Lung (tissue), 12 donors: ENCODE results near the gene GALT. TPM values are rescaled to one million over a fixed set of nuclear protein-coding genes. Genes with fewer than 3 reads are reported as not detected.
A peak's percentile ranks its signal among the peaks of the same experiment; 100 is the strongest.

Experiments used
- ATAC-seq: fragments of 200-7000 bp; cut with Tn5 transposase; one replicate; pipeline ENCODE4 v1.9.1; 2020; ENCODE audit warnings: moderate number of reproducible peaks; ENCODE audit not compliant: insufficient read depth, low FRiP score
- DNase-seq, 3 donors: peaks; one replicate each; pipeline ENCODE4 v3.0.0-alpha.2; 2013 to 2017
- H3K27ac ChIP-seq, 2 donors: one replicate each; pipeline ENCODE4 v1.5.1; 2013; ENCODE audit warnings: mild to moderate bottlenecking in 2 of 2, moderate library complexity in 2 of 2, control low read depth in 1 of 2, inconsistent platforms in 1 of 2, low read depth in 1 of 2, low read length in 1 of 2
- H3K27me3 ChIP-seq, 3 donors: one replicate each; pipeline ENCODE4 v1.5.1; 2013; ENCODE audit warnings: low read length in 2 of 3; ENCODE audit not compliant: control insufficient read depth in 3 of 3, insufficient read depth in 3 of 3
- H3K36me3 ChIP-seq, 4 donors: one replicate each; pipeline ENCODE4 v1.5.1; 2013; ENCODE audit warnings: low read length in 4 of 4, mild to moderate bottlenecking in 1 of 4, moderate library complexity in 1 of 4; ENCODE audit not compliant: control insufficient read depth in 4 of 4, insufficient read depth in 4 of 4
- H3K4me1 ChIP-seq, 5 donors: one replicate each; pipeline ENCODE4 v1.5.1; 2013; ENCODE audit warnings: low read length in 5 of 5, mild to moderate bottlenecking in 2 of 5, moderate library complexity in 1 of 5; ENCODE audit not compliant: control insufficient read depth in 5 of 5, insufficient read depth in 5 of 5
- H3K4me3 ChIP-seq: one replicate; pipeline ENCODE4 v1.5.1; 2013; ENCODE audit warnings: mild to moderate bottlenecking, control low read depth, moderate library complexity
- H3K9ac ChIP-seq, 2 donors: one replicate each; pipeline ENCODE4 v1.5.1; 2013; ENCODE audit warnings: low read length in 2 of 2, control low read depth in 1 of 2; ENCODE audit not compliant: insufficient read depth in 1 of 2
- H3K9me3 ChIP-seq, 4 donors: one replicate each; pipeline ENCODE4 v1.5.1; 2013; ENCODE audit warnings: low read length in 3 of 4, mild to moderate bottlenecking in 1 of 4, moderate library complexity in 1 of 4; ENCODE audit not compliant: control insufficient read depth in 4 of 4, insufficient read depth in 3 of 4
- CTCF ChIP-seq: IDR thresholded peaks from 2 replicates; pipeline ENCODE4 v1.5.1; 2012; ENCODE audit warnings: mild to moderate bottlenecking; ENCODE audit errors: control extremely low read depth, extremely low read depth
- WGBS, 2 donors: extraction: QIAGEN DNeasy Blood & Tissue Kit; methylation state at CpG; one replicate each; pipeline ENCODE4 v1.1.7; 2013; 5-methylcytosine and 5-hydroxymethylcytosine counted together
- polyA plus RNA-seq, 2 donors: library from polyadenylated mRNA; stranded (reverse); fragments of 200-250 nt; gene quantifications; one replicate each; pipeline ENCODE4 v1.2.1, GENCODE V29; 2013
- total RNA-seq, 2 donors: library from RNA; depleted of rRNA in 1 of 2; stranded (reverse); fragments of >200 nt in 1 of 2; gene quantifications; one replicate each; pipeline ENCODE4 v1.2.1, GENCODE V29; 2014 to 2021
- donor health status: control.
- donor health status: control.
- donor health status: Bipolar disorder and iron deficiency.
- donor health status: healthy.
- donor health status: DM: yes; HTN: yes; CAD: no.

GALT gene
- total and polyA plus RNA-seq, 4 donors, result 23.9 to 53.0 (median 41.4) TPM

- Histone ChIP-seq H3K4me1 (peaks cover 0 to 19% (median 7%) of the 10 kb centered on the region in 5 donors), H3K9ac (no peak overlapping the region), H3K9me3 (no peaks in the 10 kb centered on the region), H3K27me3 (peaks cover 0 to 14% (median 8%) of the 10 kb centered on the region in 3 donors), H3K27ac (no peak overlapping the region), H3K4me3 (no peak overlapping the region), H3K36me3 (peaks cover 0 to 8% (median 5%) of the 10 kb centered on the region in 4 donors)
- no peak for TF ChIP-seq CTCF
- DNase-seq, result no peak
- 89 to 96% methylated on average over 14 of the region's 14 CpGs for WGBS, 2 donors
- ATAC-seq, result no peak
Measured at GRCh38 chr9:34635556-34635955, 10.9 kb upstream of the GALT start.

DNA sequence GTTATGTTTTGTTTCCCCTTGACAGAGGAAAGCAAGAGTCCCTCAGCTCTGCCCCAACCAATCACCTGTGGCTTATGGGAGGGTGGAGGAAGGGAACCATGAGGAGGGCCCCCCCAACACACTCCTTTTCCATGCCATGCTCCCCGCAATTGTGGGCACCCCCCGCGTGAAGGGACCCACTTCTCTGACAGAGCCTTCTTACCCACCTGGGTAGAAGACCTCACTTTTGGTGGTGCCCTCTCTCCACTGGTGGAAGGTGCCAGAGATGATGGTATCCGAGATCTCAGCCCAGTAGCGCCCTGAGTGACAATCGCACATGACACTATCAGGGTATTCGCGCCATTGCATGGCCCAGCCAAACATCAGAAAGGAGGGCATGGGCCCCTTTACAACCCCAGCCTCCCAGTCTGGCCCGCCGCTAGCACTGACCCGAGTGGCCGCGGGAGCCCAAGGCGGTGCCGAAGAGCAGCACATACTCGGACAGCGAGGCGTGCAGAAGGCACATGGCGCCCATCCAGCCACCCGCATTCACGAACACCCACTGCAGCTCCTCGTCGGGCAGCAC lies 9.6 kb upstream of the GALT start:
- DNase-seq (peak in 1 of 3 donors; percentile 36), ATAC-seq (no peak)
- WGBS, 2 donors, result 8 to 17% methylated on average over 23 of the region's 23 CpGs
- peaks cover 0 to 8% (median 5%) of the 10 kb centered on the region in 4 donors for H3K36me3 ChIP-seq
- H3K9me3 ChIP-seq, result no peaks in the 10 kb centered on the region
- H3K4me3 ChIP-seq, result peak overlapping the region; percentile 71
- H3K27ac ChIP-seq, result peak overlapping the region; percentile 78 to 91
- peaks cover 0 to 5% (median 0%) of the 10 kb centered on the region in 3 donors for H3K27me3 ChIP-seq
- H3K4me1 ChIP-seq, result peaks cover 0 to 19% (median 7%) of the 10 kb centered on the region in 5 donors
- no peak for TF ChIP-seq CTCF
- peak overlapping the region in 1 of 2 donors; percentile 55 for H3K9ac ChIP-seq

GRCh38 chr9:34637356-34638137 lies 8.9 kb upstream of the GALT start, which contains the start of gene SIGMAR1:
Gene SIGMAR1 (minus strand): TSS chr9:34637787. CDS start chr9:34637697, 90 bp downstream.
- Histone ChIP-seq H3K4me1 (peaks cover 0 to 19% (median 7%) of the 10 kb centered on the region in 5 donors), H3K9ac (peak within 1 kb of the TSS; percentile 28 to 90), H3K27ac (peak within 1 kb of the TSS; percentile 78 to 91), H3K9me3 (no peaks in the 10 kb centered on the region), H3K36me3 (peaks cover 0 to 8% (median 5%) of the 10 kb centered on the region in 4 donors), H3K4me3 (peak within 1 kb of the TSS; percentile 71), H3K27me3 (no peaks in the 10 kb centered on the region)
- peak; percentile 99 for ATAC-seq
- 0 to 1% methylated on average over 55 to 74 of the region's 74 CpGs for WGBS, 2 donors
- peak; percentile 94 to 97 (median 96) for DNase-seq
- TF ChIP-seq CTCF, result no peak
